ENCODE measurements around the gene APBB1. TPM values are rescaled to one million over a fixed set of nuclear protein-coding genes. Genes with fewer than 3 reads are reported as not detected.
A peak's percentile ranks its signal among the peaks of the same experiment; 100 is the strongest.

Gene APBB1
- total and polyA plus RNA-seq, 10 of the 15 experiments (the other 5 are each of a cell fraction or from before 2014, with no cell fraction given) = 0.31 to 10.6 (median 5.4) TPM

- POLR2A ChIA-PET = no interaction called here
- in situ Hi-C loops (cut with MboI) = no loop called here
Measured at GRCh38 chr11:6357222-6357621, 61.7 kb downstream of the APBB1 start.

GRCh38 chr11:6356503-6357055, 62.3 kb downstream of the APBB1 start:
- Histone ChIP-seq H3K9ac (ENCODE audit: control insufficient read depth, insufficient read depth, low read length) (no peak overlapping the region), H3K27ac (ENCODE audit: control insufficient read depth, insufficient read depth) (no peak overlapping the region), H3K4me2 (ENCODE audit: control insufficient read depth, insufficient read depth) (no peak overlapping the region), H3K79me2 (ENCODE audit: control insufficient read depth, insufficient read depth, low read length) (no peaks in the 10 kb centered on the region), H3K9me3 (replicated peaks; ENCODE audit: control insufficient read depth, insufficient read depth, low read length) (no peaks in the 10 kb centered on the region), H3K4me3 (no peak overlapping the region), H2AFZ (ENCODE audit: control insufficient read depth, low read depth, low read length) (no peak overlapping the region), H3K27me3 (replicated peaks in 1 of 2; ENCODE audit: control insufficient read depth in 2 of 2, insufficient read depth in 2 of 2, low read length in 1 of 2) (no peaks in the 10 kb centered on the region), H3K4me1 (ENCODE audit: control insufficient read depth, insufficient read depth, low read length) (no peaks in the 10 kb centered on the region), H3K36me3 (ENCODE audit: control insufficient read depth in 2 of 2, insufficient read depth in 2 of 2, low read length in 1 of 2) (no peaks in the 10 kb centered on the region), H4K20me1 (ENCODE audit: control insufficient read depth, insufficient read depth) (no peaks in the 10 kb centered on the region)
- no peak for FAIRE-seq
- intact Hi-C loops (cut with micrococcal nuclease; ENCODE audit: unreplicated experiment) = no loop called here
- ChIA-PET SMC1A (ENCODE audit: uncharacterized antibody, unreplicated experiment) (no interaction called here), POLR2A (no interaction called here), RAD21 (ENCODE audit: unreplicated experiment) (no interaction called here), CTCF (interaction anchor here (0.6 to 7.8 kb wide), 4 partner anchors 22 to 87 kb away, joined by 3 to 61 read pairs (median 4); no protein-coding TSS in a partner anchor)
- DNase-seq (ENCODE audit: low read depth, low spot score) = no peak
- BruUV-seq (replicated peaks) = no TSS peak
- no peak for ATAC-seq
- in situ Hi-C loops (cut with MboI) = no loop called here
- 20% methylated on average over 4 of the region's 4 CpGs for WGBS (ENCODE audit: insufficient coverage, insufficient replicate concordance, low lambda C conversion rate, missing lambda C conversion rate)
- TF ChIP-seq MYC (IDR thresholded peaks at IDR 0.05; ENCODE audit: insufficient read depth, insufficient read length, insufficient replicate concordance, low read length, severe bottlenecking) (no peak), NR2C1 (IDR thresholded peaks at IDR 0.05) (no peak), CHD2 (IDR thresholded peaks at IDR 0.05; ENCODE audit: borderline replicate concordance, low read depth, low read length) (no peak), CEBPB (IDR thresholded peaks at IDR 0.05; ENCODE audit: borderline replicate concordance in 1 of 2, low read depth in 2 of 2, low read length in 2 of 2) (no peak), MXI1 (IDR thresholded peaks at IDR 0.05; ENCODE audit: low read depth, low read length) (no peak), FOXK2 (IDR thresholded peaks at IDR 0.05) (no peak), SUZ12 (IDR thresholded peaks at IDR 0.05; ENCODE audit: unreplicated experiment) (no peak), KDM1A (IDR thresholded peaks at IDR 0.05; ENCODE audit: borderline replicate concordance) (no peak), ZSCAN29 (IDR thresholded peaks at IDR 0.05) (no peak), NFIC (IDR thresholded peaks at IDR 0.05; ENCODE audit: low read depth, low read length) (no peak), RCOR1 (conservative IDR thresholded peaks at IDR 0.05; ENCODE audit: low read depth, low read length) (no peak), HCFC1 (IDR thresholded peaks at IDR 0.05; ENCODE audit: low read length) (no peak)
- TF ChIP-seq, protein P1, sequence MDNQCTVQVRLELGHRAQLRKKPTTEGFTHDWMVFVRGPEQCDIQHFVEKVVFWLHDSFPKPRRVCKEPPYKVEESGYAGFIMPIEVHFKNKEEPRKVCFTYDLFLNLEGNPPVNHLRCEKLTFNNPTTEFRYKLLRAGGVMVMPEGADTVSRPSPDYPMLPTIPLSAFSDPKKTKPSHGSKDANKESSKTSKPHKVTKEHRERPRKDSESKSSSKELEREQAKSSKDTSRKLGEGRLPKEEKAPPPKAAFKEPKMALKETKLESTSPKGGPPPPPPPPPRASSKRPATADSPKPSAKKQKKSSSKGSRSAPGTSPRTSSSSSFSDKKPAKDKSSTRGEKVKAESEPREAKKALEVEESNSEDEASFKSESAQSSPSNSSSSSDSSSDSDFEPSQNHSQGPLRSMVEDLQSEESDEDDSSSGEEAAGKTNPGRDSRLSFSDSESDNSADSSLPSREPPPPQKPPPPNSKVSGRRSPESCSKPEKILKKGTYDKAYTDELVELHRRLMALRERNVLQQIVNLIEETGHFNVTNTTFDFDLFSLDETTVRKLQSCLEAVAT (IDR thresholded peaks at IDR 0.05) = no peak

More at GRCh38 chr11:6357222-6357621, 61.7 kb downstream of the APBB1 start:
- Histone ChIP-seq H2AFZ (ENCODE audit: control insufficient read depth, low read depth, low read length) (no peak overlapping the region), H3K27ac (ENCODE audit: control insufficient read depth, insufficient read depth) (no peak overlapping the region), H3K4me2 (ENCODE audit: control insufficient read depth, insufficient read depth) (no peak overlapping the region), H3K4me3 (no peak overlapping the region), H4K20me1 (ENCODE audit: control insufficient read depth, insufficient read depth) (no peaks in the 10 kb centered on the region), H3K36me3 (ENCODE audit: control insufficient read depth in 2 of 2, insufficient read depth in 2 of 2, low read length in 1 of 2) (no peaks in the 10 kb centered on the region), H3K9me3 (replicated peaks; ENCODE audit: control insufficient read depth, insufficient read depth, low read length) (no peaks in the 10 kb centered on the region), H3K9ac (ENCODE audit: control insufficient read depth, insufficient read depth, low read length) (no peak overlapping the region), H3K79me2 (ENCODE audit: control insufficient read depth, insufficient read depth, low read length) (no peaks in the 10 kb centered on the region), H3K4me1 (ENCODE audit: control insufficient read depth, insufficient read depth, low read length) (no peaks in the 10 kb centered on the region), H3K27me3 (replicated peaks in 1 of 2; ENCODE audit: control insufficient read depth in 2 of 2, insufficient read depth in 2 of 2, low read length in 1 of 2) (no peaks in the 10 kb centered on the region)
- ChIA-PET RAD21 (ENCODE audit: unreplicated experiment) (no interaction called here), CTCF (interaction anchor here (1.4 kb wide), 2 partner anchors 21 to 107 kb away, joined by 3 to 5 read pairs; no protein-coding TSS in a partner anchor), SMC1A (ENCODE audit: uncharacterized antibody, unreplicated experiment) (no interaction called here)
- ATAC-seq = peak; percentile 45
- 30% methylated on average over 9 of the region's 9 CpGs for WGBS (ENCODE audit: insufficient coverage, insufficient replicate concordance, low lambda C conversion rate, missing lambda C conversion rate)
- BruUV-seq (replicated peaks) = no TSS peak
- no peak for FAIRE-seq
- TF ChIP-seq FOS (IDR thresholded peaks at IDR 0.05; ENCODE audit: borderline replicate concordance, extremely low read depth, insufficient read length) (no peak), LARP7 (IDR thresholded peaks at IDR 0.05) (no peak), STAT3 (IDR thresholded peaks at IDR 0.05; ENCODE audit: low read depth, low read length) (no peak), YY1 (IDR thresholded peaks at IDR 0.05; ENCODE audit: low read depth, low read length) (peak; percentile 80), CBX5 (IDR thresholded peaks at IDR 0.05; ENCODE audit: low read depth) (no peak), NR2C1 (IDR thresholded peaks at IDR 0.05) (no peak), TAF1 (IDR thresholded peaks at IDR 0.05; ENCODE audit: borderline replicate concordance, low read depth, low read length) (no peak), IKZF1 (conservative IDR thresholded peaks at IDR 0.05) (no peak), ZNF24 (IDR thresholded peaks at IDR 0.05) (0 out of 2 replicates have a peak, but pooled peaks have one; percentile 46), POU2F2 (IDR thresholded peaks at IDR 0.05; ENCODE audit: borderline replicate concordance, low read depth, low read length) (no peak), TCF7 (IDR thresholded peaks at IDR 0.05; ENCODE audit: borderline replicate concordance) (no peak), NR2F1 (conservative IDR thresholded peaks at IDR 0.05) (no peak)
- no peak for DNase-seq (ENCODE audit: low read depth, low spot score)
- intact Hi-C loops (cut with micrococcal nuclease; ENCODE audit: unreplicated experiment) = no loop called here

All from GM12878 (cell line).